Effector memory CD8-positive, alpha-beta T cell (primary cell): ENCODE measurements around the gene TBCB.

Experiments
- ATAC-seq: fragments of 150-1000 bp; cut with Tn5 transposase; replicated peaks from 2 replicates; pipeline ENCODE4 v1.10.0; 2021; ENCODE audit warnings: mild to moderate bottlenecking, moderate library complexity
- DNase-seq, 3 experiments: peaks; one replicate each; pipeline ENCODE4 v3.0.0; 2021
- H3K27ac Mint-ChIP-seq, 2 donors: one replicate each; pipeline ENCODE4 v1.8.0; 2022; ENCODE audit warnings: mild to moderate bottlenecking in 2 of 2, mixed read lengths in 2 of 2, moderate library complexity in 2 of 2
- H3K27me3 Mint-ChIP-seq, 2 donors: one replicate each; pipeline ENCODE4 v1.8.0; 2022; ENCODE audit warnings: mixed read lengths in 2 of 2
- H3K36me3 Mint-ChIP-seq: one replicate; pipeline ENCODE4 v1.8.0; 2022; ENCODE audit warnings: mild to moderate bottlenecking, moderate library complexity, mixed read lengths; ENCODE audit not compliant: insufficient read depth
- H3K4me1 Mint-ChIP-seq, 2 donors: one replicate each; pipeline ENCODE4 v1.8.0; 2022; ENCODE audit warnings: low read depth in 2 of 2, mixed read lengths in 2 of 2
- H3K4me3 Mint-ChIP-seq, 2 donors: one replicate each; pipeline ENCODE4 v1.8.0; 2022; ENCODE audit warnings: mild to moderate bottlenecking in 2 of 2, mixed read lengths in 2 of 2, moderate library complexity in 2 of 2
- H3K9me3 Mint-ChIP-seq, 2 donors: one replicate each; pipeline ENCODE4 v1.8.0; 2022; ENCODE audit warnings: mixed read lengths in 2 of 2

The TBCB gene

DNA sequence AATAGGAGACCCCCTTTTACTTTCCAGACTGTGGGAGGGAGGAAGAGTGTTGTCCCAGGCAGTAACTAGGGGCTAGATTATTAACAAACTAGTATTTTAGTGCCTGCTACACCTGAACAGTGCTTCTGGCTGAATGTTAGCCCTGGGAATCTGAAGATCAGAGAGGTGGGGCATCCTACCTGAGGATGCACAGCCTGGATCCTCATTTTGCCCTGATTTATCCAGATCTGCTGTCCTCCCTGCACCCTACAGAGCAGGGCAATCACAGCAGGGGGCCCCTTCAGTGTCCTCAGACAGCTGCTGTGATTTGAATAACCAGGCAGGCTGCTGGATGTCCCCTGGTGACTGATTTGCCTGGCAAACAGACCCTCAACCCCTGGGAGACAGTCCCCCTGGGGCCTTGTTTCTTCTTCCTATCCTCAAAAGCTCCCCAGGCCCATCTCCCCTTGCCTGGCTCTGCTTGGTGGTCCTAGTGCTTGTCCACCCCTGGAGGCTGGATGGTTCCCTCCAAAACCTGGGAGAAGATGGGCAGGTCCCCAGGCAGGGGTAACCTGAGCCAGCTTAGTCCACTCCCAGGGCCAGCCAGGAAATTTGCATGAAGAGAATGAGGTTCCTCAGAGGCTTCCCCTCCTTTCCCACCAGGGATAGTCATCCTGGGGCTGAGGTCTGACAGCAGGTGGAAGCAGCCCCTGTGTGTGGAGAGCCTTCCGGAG is 4.6 kb upstream of the TBCB start, which contains the start of gene OVOL3:
OVOL3 (plus strand) TSS at position 657 of the 713 bp plus-strand sequence. CDS start 60 bp downstream, outside the sequence.
- ATAC-seq (no peak), DNase-seq (no peak)
- Mint-ChIP-seq H3K36me3 (peaks cover 40% of the 10 kb centered on the region), H3K27me3 (no peaks in the 10 kb centered on the region), H3K9me3 (no peaks in the 10 kb centered on the region), H3K27ac (peak within 1 kb of the TSS in 1 of 2 donors; percentile 44), H3K4me3 (no peak within 1 kb of the TSS), H3K4me1 (peaks cover 17 to 24% of the 10 kb centered on the region in 2 donors)

DNA sequence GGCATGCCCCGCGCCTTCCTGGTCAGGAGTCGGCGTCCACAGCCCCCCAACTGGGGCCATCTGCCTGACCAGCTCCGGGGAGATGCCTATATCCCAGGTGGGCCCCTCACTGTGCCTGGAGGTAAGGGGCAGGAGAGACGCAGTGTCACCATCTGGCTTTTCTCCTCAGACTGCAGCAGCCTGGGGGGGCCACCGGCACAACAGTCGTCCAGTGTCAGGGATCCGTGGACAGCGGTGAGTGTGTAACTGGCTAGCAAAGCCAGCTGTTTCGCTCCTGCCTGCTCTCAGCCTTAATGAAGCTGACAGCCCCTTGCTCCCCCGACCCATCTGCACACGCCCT is 4.1 kb upstream of the TBCB start:
- ATAC-seq (no peak), DNase-seq (no peak)
- Mint-ChIP-seq H3K9me3 (no peaks in the 10 kb centered on the region), H3K36me3 (peaks cover 41% of the 10 kb centered on the region), H3K27ac (peak overlapping the region in 1 of 2 donors; percentile 44), H3K27me3 (no peaks in the 10 kb centered on the region), H3K4me3 (no peak overlapping the region), H3K4me1 (peaks cover 20 to 28% of the 10 kb centered on the region in 2 donors)

DNA sequence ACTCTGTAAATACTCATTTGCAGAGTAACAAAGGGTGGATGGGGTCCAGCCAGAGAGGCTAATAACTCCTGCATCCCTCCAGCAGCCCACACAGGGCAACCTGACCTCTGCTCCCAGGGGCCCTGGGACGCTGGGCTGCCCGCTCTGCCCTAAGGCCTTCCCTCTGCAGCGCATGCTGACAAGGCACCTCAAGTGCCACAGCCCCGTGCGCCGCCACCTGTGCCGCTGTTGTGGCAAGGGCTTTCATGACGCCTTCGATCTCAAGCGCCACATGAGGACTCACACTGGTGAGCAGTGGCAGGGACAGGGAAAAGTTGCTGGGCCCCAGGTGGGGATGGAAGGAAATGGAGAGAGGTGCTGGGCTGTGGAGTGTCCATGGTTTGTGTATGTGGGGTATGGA is 2.6 kb upstream of the TBCB start:
- Mint-ChIP-seq H3K27ac (peak overlapping the region; percentile 76 to 99), H3K9me3 (no peaks in the 10 kb centered on the region), H3K4me3 (peak overlapping the region; percentile 89 to 94), H3K4me1 (peaks cover 29 to 34% of the 10 kb centered on the region in 2 donors), H3K36me3 (peaks cover 45% of the 10 kb centered on the region), H3K27me3 (no peaks in the 10 kb centered on the region)
- DNase-seq (no peak), ATAC-seq (no peak)

DNA sequence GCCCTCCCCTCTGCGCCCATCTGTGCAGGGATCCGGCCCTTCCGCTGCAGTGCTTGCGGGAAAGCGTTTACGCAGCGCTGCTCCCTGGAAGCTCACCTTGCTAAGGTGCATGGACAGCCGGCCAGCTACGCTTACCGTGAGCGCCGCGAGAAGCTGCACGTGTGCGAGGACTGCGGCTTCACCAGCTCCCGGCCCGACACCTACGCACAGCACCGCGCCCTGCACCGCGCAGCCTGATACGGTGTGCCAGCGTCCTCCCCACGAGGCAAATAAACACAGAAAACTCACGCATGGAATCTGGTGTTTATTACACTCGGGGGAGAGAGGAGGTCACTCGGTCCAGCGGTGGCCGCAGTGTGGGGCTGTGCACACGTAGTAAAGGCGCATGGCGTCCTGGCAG is 1.8 kb upstream of the TBCB start:
- Mint-ChIP-seq H3K27me3 (no peaks in the 10 kb centered on the region), H3K36me3 (peaks cover 49% of the 10 kb centered on the region), H3K9me3 (no peaks in the 10 kb centered on the region), H3K4me3 (peak overlapping the region; percentile 89 to 94), H3K4me1 (peaks cover 35 to 38% of the 10 kb centered on the region in 2 donors), H3K27ac (peak overlapping the region; percentile 76 to 99)
- DNase-seq (no peak), ATAC-seq (no peak)

DNA sequence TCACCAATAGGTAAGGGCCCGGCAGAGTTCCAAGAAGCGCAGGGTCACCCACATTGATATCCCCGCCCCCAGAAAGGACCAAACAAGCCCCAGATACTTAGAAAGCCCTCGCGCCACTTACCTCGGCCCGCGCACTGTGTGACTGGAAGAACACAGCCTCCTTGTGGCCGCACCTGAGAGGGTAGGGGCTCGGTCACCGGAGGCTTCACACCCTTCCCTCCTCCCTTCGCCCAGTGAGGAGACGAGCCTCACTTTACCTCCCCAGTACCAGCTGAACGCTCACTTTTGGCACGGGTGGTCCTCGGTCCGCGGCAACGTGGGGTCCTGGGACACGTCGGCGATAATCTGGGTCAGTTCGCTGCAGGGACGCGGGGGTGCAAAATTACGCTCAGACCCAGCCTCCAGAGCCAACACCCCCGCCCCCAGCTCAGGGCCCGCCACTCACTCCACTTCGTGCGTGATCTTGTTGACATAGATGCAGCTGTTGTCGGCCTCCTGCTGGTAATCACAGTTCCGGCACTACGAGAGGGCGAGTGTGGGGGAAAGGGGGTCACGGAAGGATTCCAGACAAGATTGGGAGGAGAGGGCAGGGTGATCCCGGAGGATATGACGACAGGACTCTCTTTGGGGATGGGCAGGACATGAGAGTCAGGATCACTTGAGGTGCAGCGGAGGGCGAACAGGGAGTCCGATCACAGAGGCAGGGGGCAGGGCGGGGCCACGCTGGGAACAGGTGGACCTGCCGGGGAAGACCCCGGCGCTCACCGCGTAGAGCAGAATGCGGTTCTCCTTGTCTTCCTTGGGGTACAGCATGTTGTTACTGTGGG is 1.2 kb upstream of the TBCB start:
- Mint-ChIP-seq H3K4me1 (peaks cover 38 to 40% of the 10 kb centered on the region in 2 donors), H3K36me3 (peaks cover 55% of the 10 kb centered on the region), H3K27me3 (no peaks in the 10 kb centered on the region), H3K27ac (peak overlapping the region; percentile 96 to 99), H3K9me3 (no peaks in the 10 kb centered on the region), H3K4me3 (peak overlapping the region; percentile 89 to 94)
- DNase-seq (peak in 2 of 3 experiments; percentile 20 to 29), ATAC-seq (peak; percentile 1)

DNA sequence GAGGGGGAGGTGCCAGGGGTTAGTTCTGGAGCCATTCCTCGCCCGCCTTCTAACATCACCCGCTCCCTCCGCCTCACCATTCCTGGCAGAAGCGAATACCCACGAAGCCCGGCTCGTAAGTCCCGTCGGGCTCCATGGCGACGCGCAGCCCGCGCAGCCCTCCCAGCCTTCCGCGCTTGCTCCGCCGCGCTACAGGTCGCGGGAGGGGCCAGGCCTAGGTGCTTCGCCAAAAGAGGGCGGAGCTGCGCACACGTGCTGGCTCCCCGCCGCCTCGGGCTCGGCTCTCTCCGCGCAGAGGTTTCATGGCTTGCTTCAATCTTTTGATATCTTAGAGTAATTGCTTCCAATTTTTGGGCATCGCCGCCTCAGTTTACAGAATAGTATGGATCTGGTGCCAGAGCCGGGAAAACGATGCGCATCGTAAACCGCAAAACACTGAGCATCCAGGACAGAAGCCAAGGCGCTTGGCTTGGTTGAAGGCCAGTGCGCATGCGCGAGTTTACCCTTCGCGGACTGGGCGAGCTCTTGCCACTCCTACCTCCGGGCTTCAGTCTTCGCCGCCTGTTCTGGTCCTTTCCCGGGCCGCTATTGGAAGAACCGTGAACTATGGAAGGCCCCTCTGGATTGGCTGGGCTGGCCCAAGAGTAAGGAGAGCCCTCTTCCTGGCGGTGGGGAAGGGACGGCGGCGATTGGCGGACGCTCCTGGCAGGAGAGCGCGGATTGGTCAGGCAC is 381 bp upstream of the TBCB start, which contains the start of gene POLR2I:
POLR2I (minus strand) TSS at position 155 of the 732 bp plus-strand sequence; CDS start at position 136, 19 bp downstream.
- H3K4me1 Mint-ChIP-seq: peaks cover 39 to 40% of the 10 kb centered on the region in 2 donors
- H3K36me3 Mint-ChIP-seq: peaks cover 57% of the 10 kb centered on the region
- DNase-seq (peak; percentile 96 to 98 (median 97)), ATAC-seq (peak; percentile 80)
- H3K9me3 Mint-ChIP-seq: no peaks in the 10 kb centered on the region
- peak within 1 kb of the TSS; percentile 96 to 99 for H3K27ac Mint-ChIP-seq
- H3K27me3 Mint-ChIP-seq: no peaks in the 10 kb centered on the region
- peak within 1 kb of the TSS; percentile 89 to 94 for H3K4me3 Mint-ChIP-seq

DNA sequence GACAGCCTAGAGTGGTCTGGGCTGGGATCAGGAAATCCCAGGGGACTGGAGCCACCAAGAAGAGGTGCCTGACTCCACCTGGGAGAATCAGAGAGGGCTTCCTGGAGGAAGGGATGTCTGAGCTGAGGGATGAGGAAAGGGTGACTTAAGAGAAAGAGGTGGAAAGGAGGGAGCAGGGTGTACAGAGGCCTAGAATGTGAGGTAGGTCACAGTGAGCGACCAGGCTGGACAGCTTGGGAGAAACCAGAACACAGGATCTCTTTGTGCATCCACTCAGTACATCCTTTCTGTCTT is 1.0 kb downstream of the TBCB start:
- H3K4me3 Mint-ChIP-seq: peak overlapping the region; percentile 89 to 94
- DNase-seq (no peak), ATAC-seq (no peak)
- H3K9me3 Mint-ChIP-seq: no peaks in the 10 kb centered on the region
- H3K27me3 Mint-ChIP-seq: no peaks in the 10 kb centered on the region
- peaks cover 43 to 46% of the 10 kb centered on the region in 2 donors for H3K4me1 Mint-ChIP-seq
- H3K36me3 Mint-ChIP-seq: peaks cover 66% of the 10 kb centered on the region
- peak overlapping the region; percentile 96 to 99 for H3K27ac Mint-ChIP-seq

DNA sequence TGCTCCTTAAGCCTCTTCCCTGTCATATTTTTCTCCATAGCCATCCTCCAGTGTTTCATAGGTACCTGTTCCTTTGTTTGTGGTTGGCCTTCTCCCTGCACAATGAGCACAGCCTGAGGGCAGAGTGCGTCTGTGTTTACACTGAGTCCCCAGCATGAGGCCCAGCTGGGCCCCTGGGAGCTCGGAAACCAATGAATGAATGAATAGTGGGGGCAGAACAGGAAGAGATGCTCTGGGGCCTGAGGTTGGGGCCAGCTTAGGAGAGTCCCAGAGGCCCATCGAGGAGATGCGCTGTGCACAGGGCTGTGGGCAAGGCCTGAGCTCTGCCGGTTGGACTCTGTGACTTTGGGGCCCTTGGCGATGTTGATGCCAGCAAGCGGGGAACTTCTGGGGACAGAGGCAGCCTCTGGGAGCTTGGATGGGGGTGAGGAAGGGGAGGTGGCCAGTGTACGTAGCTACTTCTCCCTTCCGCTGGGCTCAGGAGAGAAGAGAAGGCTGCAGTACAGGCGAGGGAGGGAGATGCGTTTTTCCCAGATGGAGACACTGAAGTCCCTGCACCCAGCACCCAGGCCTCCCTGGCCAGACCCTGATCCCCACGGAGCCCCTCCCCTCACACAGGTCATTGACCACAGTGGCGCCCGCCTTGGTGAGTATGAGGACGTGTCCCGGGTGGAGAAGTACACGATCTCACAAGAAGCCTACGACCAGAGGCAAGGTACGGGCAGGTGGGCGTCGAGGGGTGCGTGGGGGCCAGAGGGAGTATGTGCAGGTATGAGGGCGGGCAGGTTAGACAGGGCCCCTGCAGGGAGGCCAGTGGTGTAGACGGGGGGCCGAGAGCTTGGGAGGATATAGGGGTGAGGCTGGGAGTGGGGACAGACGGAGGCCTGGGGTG is 5.1 kb downstream of the TBCB start:
- no peak overlapping the region for H3K4me3 Mint-ChIP-seq
- no peak for DNase-seq
- peaks cover 21 to 26% of the 10 kb centered on the region in 2 donors for H3K4me1 Mint-ChIP-seq
- H3K9me3 Mint-ChIP-seq: no peaks in the 10 kb centered on the region
- H3K27me3 Mint-ChIP-seq: no peaks in the 10 kb centered on the region
- peaks cover 60% of the 10 kb centered on the region for H3K36me3 Mint-ChIP-seq
- ATAC-seq: no peak
- peak overlapping the region in 1 of 2 donors; percentile 72 for H3K27ac Mint-ChIP-seq

DNA sequence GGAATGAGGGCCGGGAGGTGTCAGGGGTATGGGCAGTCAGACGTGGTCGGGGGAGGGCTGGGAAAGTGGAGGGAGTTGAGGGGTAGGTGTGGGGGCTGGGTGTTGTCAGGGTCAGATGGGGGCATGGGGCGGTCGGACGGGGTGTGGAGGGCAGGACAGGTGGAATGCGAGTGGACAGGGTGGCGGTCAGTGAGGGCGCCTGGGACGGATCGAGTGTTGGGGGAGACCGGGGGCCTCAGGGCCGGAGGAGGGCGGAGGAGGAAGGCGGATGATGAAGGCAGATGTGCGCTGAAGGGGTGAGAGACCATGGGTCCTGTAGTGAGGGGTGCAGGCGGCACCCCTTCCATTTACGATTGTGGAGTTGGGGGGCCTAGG is 5.7 kb downstream of the TBCB start:
- DNase-seq (no peak), ATAC-seq (no peak)
- H3K9me3 Mint-ChIP-seq: no peaks in the 10 kb centered on the region
- no peak overlapping the region for H3K4me3 Mint-ChIP-seq
- H3K4me1 Mint-ChIP-seq: peaks cover 20 to 25% of the 10 kb centered on the region in 2 donors
- H3K36me3 Mint-ChIP-seq: peaks cover 56% of the 10 kb centered on the region
- H3K27me3 Mint-ChIP-seq: no peaks in the 10 kb centered on the region
- H3K27ac Mint-ChIP-seq: peak overlapping the region in 1 of 2 donors; percentile 72

DNA sequence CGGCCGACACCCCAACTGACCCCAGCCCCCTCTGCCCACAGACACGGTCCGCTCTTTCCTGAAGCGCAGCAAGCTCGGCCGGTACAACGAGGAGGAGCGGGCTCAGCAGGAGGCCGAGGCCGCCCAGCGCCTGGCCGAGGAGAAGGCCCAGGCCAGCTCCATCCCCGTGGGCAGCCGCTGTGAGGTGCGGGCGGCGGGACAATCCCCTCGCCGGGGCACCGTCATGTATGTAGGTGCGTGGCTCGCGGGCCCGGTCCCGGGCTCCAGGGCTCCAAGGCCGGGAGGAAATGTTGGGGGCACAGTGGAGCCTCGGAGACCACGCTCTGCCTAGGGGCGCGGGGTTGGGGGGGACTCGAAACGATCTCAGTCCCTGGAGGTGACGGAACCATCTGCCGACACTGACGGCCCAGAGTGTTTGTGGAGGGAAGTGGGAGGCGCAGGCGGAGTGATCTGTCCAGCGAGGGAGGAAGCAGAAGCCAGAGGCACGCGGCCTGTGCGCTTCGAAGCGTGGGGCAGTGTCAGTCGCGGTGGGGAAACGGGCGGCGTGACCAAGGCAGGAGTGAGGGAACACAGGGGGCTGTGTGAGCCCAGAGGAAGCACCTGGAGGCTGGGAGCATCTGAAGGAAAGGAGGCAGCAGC is 6.3 kb downstream of the TBCB start:
- Mint-ChIP-seq H3K27me3 (no peaks in the 10 kb centered on the region), H3K4me3 (no peak overlapping the region), H3K27ac (no peak overlapping the region), H3K36me3 (peaks cover 55% of the 10 kb centered on the region), H3K4me1 (peaks cover 16 to 19% of the 10 kb centered on the region in 2 donors), H3K9me3 (no peaks in the 10 kb centered on the region)
- ATAC-seq (no peak), DNase-seq (no peak)

DNA sequence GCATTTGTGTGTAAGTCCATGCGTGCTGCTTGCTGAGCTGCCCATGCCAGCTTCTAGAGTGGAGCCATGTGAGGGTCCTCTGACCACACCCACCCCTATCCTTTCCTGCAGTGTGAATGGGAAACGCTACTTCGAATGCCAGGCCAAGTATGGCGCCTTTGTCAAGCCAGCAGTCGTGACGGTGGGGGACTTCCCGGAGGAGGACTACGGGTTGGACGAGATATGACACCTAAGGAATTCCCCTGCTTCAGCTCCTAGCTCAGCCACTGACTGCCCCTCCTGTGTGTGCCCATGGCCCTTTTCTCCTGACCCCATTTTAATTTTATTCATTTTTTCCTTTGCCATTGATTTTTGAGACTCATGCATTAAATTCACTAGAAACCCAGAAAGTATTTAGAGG is 10.3 kb downstream of the TBCB start:
- DNase-seq (no peak), ATAC-seq (no peak)
- Mint-ChIP-seq H3K4me3 (no peak overlapping the region), H3K27me3 (no peaks in the 10 kb centered on the region), H3K36me3 (peaks cover 25% of the 10 kb centered on the region), H3K27ac (no peak overlapping the region), H3K9me3 (no peaks in the 10 kb centered on the region), H3K4me1 (peaks cover 8 to 11% of the 10 kb centered on the region in 2 donors)

DNA sequence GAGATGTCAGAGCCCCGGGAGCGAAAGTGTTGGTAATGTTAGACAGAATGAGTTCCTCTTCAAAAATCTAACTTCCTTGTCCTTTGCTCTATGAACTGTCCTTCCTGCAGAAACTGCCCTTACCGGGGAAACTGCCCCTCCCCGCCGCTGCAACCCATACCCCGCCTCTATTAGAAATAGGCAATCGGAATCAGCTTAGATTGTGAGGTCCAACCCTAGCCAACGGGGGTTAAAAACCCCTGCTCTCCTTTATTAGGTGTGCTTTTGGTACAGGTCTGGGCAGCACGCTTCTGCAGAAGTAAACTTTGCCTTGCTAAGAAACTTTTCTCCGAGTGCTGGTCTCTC is 13.1 kb downstream of the TBCB start:
- Mint-ChIP-seq H3K9me3 (no peaks in the 10 kb centered on the region), H3K36me3 (peaks cover 5% of the 10 kb centered on the region), H3K4me3 (peak overlapping the region; percentile 71 to 79), H3K4me1 (peaks cover 20 to 24% of the 10 kb centered on the region in 2 donors), H3K27me3 (no peaks in the 10 kb centered on the region), H3K27ac (peak overlapping the region; percentile 66 to 92)
- no peak for DNase-seq
- peak; percentile 1 for ATAC-seq
